Skeletal muscle tissue (tissue), 4 donors: ENCODE results near the gene TRAPPC1. TPM values are rescaled to one million over a fixed set of nuclear protein-coding genes. Genes with fewer than 3 reads are reported as not detected.

Experiments
- H3K27ac ChIP-seq: one replicate; pipeline ENCODE4 v1.7.0; 2013; ENCODE audit warnings: mild to moderate bottlenecking, low read depth, low read length, inconsistent platforms
- H3K27me3 ChIP-seq, 3 donors: one replicate each; pipeline ENCODE4 v1.7.0; 2013; ENCODE audit warnings: low read length in 3 of 3; ENCODE audit not compliant: control insufficient read depth in 3 of 3, insufficient read depth in 3 of 3
- H3K36me3 ChIP-seq, 3 donors: one replicate each; pipeline ENCODE4 v1.7.0; 2013; ENCODE audit warnings: low read length in 3 of 3; ENCODE audit not compliant: control insufficient read depth in 3 of 3, insufficient read depth in 3 of 3
- H3K4me1 ChIP-seq, 3 donors: one replicate each; pipeline ENCODE4 v1.7.0; 2013; ENCODE audit warnings: low read length in 3 of 3, mild to moderate bottlenecking in 3 of 3; ENCODE audit not compliant: control insufficient read depth in 3 of 3, insufficient read depth in 3 of 3
- H3K4me3 ChIP-seq, 3 donors: one replicate each; pipeline ENCODE4 v1.7.0; 2013; ENCODE audit warnings: low read length in 3 of 3
- H3K9ac ChIP-seq, 3 donors: one replicate each; pipeline ENCODE4 v1.7.0; 2013; ENCODE audit warnings: low read length in 3 of 3, mild to moderate bottlenecking in 3 of 3, moderate library complexity in 2 of 3, low read depth in 1 of 3
- H3K9me3 ChIP-seq, 3 donors: one replicate each; pipeline ENCODE4 v1.7.0; 2013; ENCODE audit warnings: low read length in 3 of 3; ENCODE audit not compliant: control insufficient read depth in 3 of 3
- total RNA-seq: library from RNA; depleted of rRNA; stranded (reverse); fragments of >200 nt; gene quantifications from one replicate; pipeline ENCODE4 v1.2.3, GENCODE V29; 2014
- donor health status: Osteomylitis.

TRAPPC1 gene
- total RNA-seq, 1 donor from 2014 or later, result 17.2 TPM

DNA sequence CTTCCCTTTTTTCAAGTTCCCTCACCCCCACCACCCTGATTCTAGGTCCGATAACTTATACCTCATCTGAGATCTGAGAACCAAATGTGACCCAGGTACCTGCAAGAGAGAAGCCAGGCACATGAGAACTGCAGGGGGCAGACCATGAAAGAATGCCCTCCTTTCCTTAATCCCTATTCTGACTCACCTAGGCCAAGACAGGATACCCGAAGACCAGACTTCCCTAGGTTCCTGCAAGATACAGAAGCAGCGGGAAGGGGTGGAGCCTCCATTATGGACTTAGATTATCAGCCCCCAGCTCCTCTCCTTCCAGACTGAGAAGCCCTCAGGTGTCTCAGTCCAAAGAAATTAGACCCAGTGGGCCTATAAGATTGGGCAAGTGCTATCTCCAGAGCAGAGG is 4.2 kb downstream of the TRAPPC1 start:
- Histone ChIP-seq H3K4me3 (no peak overlapping the region), H3K36me3 (peaks cover 0 to 8% (median 2%) of the 10 kb centered on the region in 3 donors), H3K4me1 (peaks cover 17 to 26% (median 23%) of the 10 kb centered on the region in 3 donors), H3K9me3 (no peaks in the 10 kb centered on the region), H3K9ac (no peak overlapping the region), H3K27ac (no peak overlapping the region), H3K27me3 (no peaks in the 10 kb centered on the region)

GRCh38 chr17:7922845-7923628 is 8.7 kb downstream of the TRAPPC1 start:
- Histone ChIP-seq H3K4me1 (peaks cover 11 to 13% (median 13%) of the 10 kb centered on the region in 3 donors), H3K27me3 (no peaks in the 10 kb centered on the region), H3K9me3 (no peaks in the 10 kb centered on the region), H3K9ac (peak overlapping the region; percentile 66 to 83 (median 75)), H3K27ac (peak overlapping the region; percentile 14), H3K36me3 (no peaks in the 10 kb centered on the region), H3K4me3 (peak overlapping the region; percentile 68 to 76 (median 75))

- Histone ChIP-seq H3K9me3 (no peaks in the 10 kb centered on the region), H3K4me1 (peaks cover 11 to 13% (median 13%) of the 10 kb centered on the region in 3 donors), H3K27ac (peak overlapping the region; percentile 14), H3K27me3 (no peaks in the 10 kb centered on the region), H3K9ac (peak overlapping the region; percentile 66 to 83 (median 75)), H3K4me3 (peak overlapping the region; percentile 68 to 76 (median 75)), H3K36me3 (no peaks in the 10 kb centered on the region)
Measured at GRCh38 chr17:7922269-7922844, 9.4 kb downstream of the TRAPPC1 start.

GRCh38 chr17:7916808-7917207 is 14.9 kb downstream of the TRAPPC1 start:
- H3K9ac ChIP-seq, result peak overlapping the region in 2 of 3 donors; percentile 51 to 79
- no peaks in the 10 kb centered on the region for H3K27me3 ChIP-seq
- H3K4me3 ChIP-seq, result peak overlapping the region in 2 of 3 donors; percentile 56 to 88
- H3K27ac ChIP-seq, result peak overlapping the region; percentile 74
- H3K4me1 ChIP-seq, result peaks cover 15 to 23% (median 21%) of the 10 kb centered on the region in 3 donors
- no peaks in the 10 kb centered on the region for H3K36me3 ChIP-seq
- no peaks in the 10 kb centered on the region for H3K9me3 ChIP-seq

DNA sequence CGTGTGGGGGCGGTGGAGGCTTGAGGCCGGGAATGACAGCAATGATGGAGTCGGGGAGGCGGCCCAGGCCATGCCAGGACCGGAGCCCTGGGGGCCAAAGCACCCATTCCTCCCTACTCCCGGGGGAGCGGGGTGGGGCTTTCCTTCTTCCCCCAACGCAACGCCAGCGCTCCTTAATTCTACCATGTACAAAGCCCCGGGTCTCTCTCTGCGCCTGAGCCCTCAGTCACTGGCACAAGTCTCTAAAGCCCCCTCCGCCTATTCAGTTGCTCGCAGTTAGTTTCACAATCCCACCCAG is 15.4 kb downstream of the TRAPPC1 start:
- no peaks in the 10 kb centered on the region for H3K9me3 ChIP-seq
- H3K27me3 ChIP-seq, result no peaks in the 10 kb centered on the region
- peaks cover 15 to 23% (median 21%) of the 10 kb centered on the region in 3 donors for H3K4me1 ChIP-seq
- H3K9ac ChIP-seq, result peak overlapping the region; percentile 51 to 79 (median 67)
- H3K4me3 ChIP-seq, result peak overlapping the region; percentile 56 to 88 (median 88)
- peak overlapping the region; percentile 74 for H3K27ac ChIP-seq
- peaks cover 0 to 2% (median 0%) of the 10 kb centered on the region in 3 donors for H3K36me3 ChIP-seq

- H3K36me3 ChIP-seq, result peaks cover 0 to 2% (median 0%) of the 10 kb centered on the region in 3 donors
- H3K4me1 ChIP-seq, result peaks cover 15 to 23% (median 21%) of the 10 kb centered on the region in 3 donors
- H3K9me3 ChIP-seq, result no peaks in the 10 kb centered on the region
- peak within 1 kb of the TSS; percentile 51 to 80 (median 75) for H3K9ac ChIP-seq
- H3K4me3 ChIP-seq, result peak within 1 kb of the TSS; percentile 78 to 88 (median 88)
- peak within 1 kb of the TSS; percentile 74 for H3K27ac ChIP-seq
- H3K27me3 ChIP-seq, result no peaks in the 10 kb centered on the region
Measured at GRCh38 chr17:7915611-7916384, 15.9 kb downstream of the TRAPPC1 start, which contains the start of gene RNF227. RNF227 (minus strand) TSS chr17:7916289; CDS start chr17:7916195, 94 bp downstream.

- Histone ChIP-seq H3K27me3 (no peaks in the 10 kb centered on the region), H3K9me3 (no peaks in the 10 kb centered on the region), H3K9ac (peak overlapping the region; percentile 51 to 80 (median 75)), H3K4me3 (peak overlapping the region; percentile 78 to 88 (median 88)), H3K4me1 (peaks cover 15 to 23% (median 21%) of the 10 kb centered on the region in 3 donors), H3K36me3 (peaks cover 0 to 7% (median 0%) of the 10 kb centered on the region in 3 donors), H3K27ac (peak overlapping the region; percentile 42)
Measured at GRCh38 chr17:7915179-7915610, 16.6 kb downstream of the TRAPPC1 start.

DNA sequence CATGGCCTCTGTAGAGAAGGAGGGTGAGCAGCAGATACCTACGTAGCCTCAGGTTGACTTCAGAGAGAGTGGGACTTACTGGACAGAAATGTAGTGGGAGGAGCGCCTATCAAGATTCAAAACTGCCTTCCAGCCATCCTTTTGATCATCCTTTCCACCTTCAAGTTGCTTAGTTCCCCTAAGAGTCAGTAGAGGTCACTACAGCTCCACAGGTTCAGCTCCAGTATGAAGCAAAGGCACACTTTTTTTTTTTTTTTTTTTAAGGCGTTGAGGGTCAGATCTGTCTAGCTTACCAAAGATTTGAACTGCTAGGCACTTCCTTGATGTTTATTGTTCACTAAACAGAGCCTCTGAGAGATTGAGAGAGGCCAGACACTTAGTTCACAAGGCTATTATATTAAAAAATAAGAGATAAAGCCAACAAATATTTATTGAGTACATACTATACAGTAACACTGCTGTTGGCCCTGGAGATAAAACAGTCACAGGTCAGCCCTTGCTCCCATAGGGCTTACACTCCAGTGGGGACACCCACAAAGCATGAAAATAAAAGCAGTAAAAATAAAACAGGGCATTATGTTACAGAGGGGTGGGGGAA is 18.7 kb downstream of the TRAPPC1 start:
- no peak overlapping the region for H3K4me3 ChIP-seq
- peaks cover 3 to 15% (median 13%) of the 10 kb centered on the region in 3 donors for H3K36me3 ChIP-seq
- H3K9me3 ChIP-seq, result no peaks in the 10 kb centered on the region
- H3K27me3 ChIP-seq, result no peaks in the 10 kb centered on the region
- H3K27ac ChIP-seq, result no peak overlapping the region
- H3K4me1 ChIP-seq, result peaks cover 15 to 23% (median 21%) of the 10 kb centered on the region in 3 donors
- no peak overlapping the region for H3K9ac ChIP-seq

GRCh38 chr17:7911116-7911515 is 20.6 kb downstream of the TRAPPC1 start:
- H3K9me3 ChIP-seq, result no peaks in the 10 kb centered on the region
- peaks cover 14 to 26% (median 25%) of the 10 kb centered on the region in 3 donors for H3K36me3 ChIP-seq

More at GRCh38 chr17:7911116-7911515, 20.6 kb downstream of the TRAPPC1 start:
- no peak overlapping the region for H3K27ac ChIP-seq
- no peak overlapping the region for H3K9ac ChIP-seq
- peaks cover 9 to 16% (median 15%) of the 10 kb centered on the region in 3 donors for H3K4me1 ChIP-seq
- H3K4me3 ChIP-seq, result no peak overlapping the region
- no peaks in the 10 kb centered on the region for H3K27me3 ChIP-seq
